ENCODE data around the gene CHST14. TPM values are rescaled to one million over a fixed set of nuclear protein-coding genes. Genes with fewer than 3 reads are reported as not detected.

The CHST14 gene
- polyA plus RNA-seq, 2 of the 4 experiments (the other 2 are of a cell fraction): 8.6 to 11.0 TPM

DNA sequence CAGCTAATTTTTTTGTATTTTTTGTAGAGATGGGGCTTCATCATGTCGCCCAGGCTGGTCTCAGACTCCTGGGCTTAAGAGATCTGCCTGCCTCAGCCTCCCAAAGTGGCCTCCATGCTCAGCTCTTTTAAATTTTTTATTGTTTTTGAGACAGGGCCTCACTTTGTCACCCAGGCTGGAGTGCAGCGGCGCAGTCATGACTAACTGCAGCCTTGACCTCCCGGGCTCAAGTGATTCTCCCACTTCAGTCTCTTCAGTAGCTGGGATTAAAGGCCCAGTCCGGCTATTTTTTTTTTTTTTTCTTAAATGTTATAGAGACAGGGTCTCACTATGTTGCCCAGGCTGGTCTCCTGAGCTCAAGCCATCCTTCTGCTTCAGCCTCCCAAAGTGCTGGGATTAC is 45.1 kb upstream of the CHST14 start (continued):
- no peak for TF ChIP-seq ZNF302 (CRISPR knock-in tag; IDR thresholded peaks at IDR 0.05)

DNA sequence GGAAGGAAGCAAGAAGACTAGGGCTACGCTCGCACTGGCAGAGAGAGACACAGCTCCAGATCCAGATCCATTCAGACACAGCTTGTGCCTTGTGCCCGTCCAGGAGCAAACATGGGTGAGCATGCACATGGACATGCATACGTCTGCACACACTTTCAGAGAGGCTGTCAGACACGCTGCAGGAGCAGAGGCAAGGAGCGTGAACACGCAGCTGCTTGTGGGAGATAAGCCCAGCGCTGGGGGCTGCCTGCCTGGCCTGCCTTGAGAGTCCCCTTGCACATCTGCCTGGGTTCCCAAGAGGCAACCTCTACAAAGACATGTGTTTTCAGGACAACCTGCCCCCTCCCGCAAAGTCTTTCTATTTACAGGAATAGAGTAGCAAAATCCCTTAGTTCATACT is 43.6 kb upstream of the CHST14 start:
- ChIA-PET POLR2A (no interaction called here), CTCF (interaction anchor here (1.0 to 8.4 kb wide), 3 partner anchors 59 to 153 kb away, joined by 3 to 59 read pairs (median 6); partner anchors contain the start of gene INAFM2)
- H3K9me3 ChIP-seq: no peaks in the 10 kb centered on the region
- WGBS (ENCODE audit: missing lambda C conversion rate): 88% methylated on average over 8 of the region's 9 CpGs
- no peak overlapping the region for H3K4me2 ChIP-seq
- no peak for DNase-seq (ENCODE audit: low read depth in 1 of 2, low spot score in 1 of 2)
- H3K4me1 ChIP-seq: no peaks in the 10 kb centered on the region; the same call in 2 of the 3 replicates
- H3K4me3 ChIP-seq: no peak overlapping the region
- FAIRE-seq: no peak
- ATAC-seq: no peak
- TF ChIP-seq RNF2 (IDR thresholded peaks at IDR 0.05; ENCODE audit: borderline replicate concordance, low read depth): no peak
- no peak for TF ChIP-seq FOXS1 (CRISPR knock-in tag; IDR thresholded peaks at IDR 0.05)
- TF ChIP-seq ZNF302 (CRISPR knock-in tag; IDR thresholded peaks at IDR 0.05): no peak
- TF ChIP-seq, protein P1, sequence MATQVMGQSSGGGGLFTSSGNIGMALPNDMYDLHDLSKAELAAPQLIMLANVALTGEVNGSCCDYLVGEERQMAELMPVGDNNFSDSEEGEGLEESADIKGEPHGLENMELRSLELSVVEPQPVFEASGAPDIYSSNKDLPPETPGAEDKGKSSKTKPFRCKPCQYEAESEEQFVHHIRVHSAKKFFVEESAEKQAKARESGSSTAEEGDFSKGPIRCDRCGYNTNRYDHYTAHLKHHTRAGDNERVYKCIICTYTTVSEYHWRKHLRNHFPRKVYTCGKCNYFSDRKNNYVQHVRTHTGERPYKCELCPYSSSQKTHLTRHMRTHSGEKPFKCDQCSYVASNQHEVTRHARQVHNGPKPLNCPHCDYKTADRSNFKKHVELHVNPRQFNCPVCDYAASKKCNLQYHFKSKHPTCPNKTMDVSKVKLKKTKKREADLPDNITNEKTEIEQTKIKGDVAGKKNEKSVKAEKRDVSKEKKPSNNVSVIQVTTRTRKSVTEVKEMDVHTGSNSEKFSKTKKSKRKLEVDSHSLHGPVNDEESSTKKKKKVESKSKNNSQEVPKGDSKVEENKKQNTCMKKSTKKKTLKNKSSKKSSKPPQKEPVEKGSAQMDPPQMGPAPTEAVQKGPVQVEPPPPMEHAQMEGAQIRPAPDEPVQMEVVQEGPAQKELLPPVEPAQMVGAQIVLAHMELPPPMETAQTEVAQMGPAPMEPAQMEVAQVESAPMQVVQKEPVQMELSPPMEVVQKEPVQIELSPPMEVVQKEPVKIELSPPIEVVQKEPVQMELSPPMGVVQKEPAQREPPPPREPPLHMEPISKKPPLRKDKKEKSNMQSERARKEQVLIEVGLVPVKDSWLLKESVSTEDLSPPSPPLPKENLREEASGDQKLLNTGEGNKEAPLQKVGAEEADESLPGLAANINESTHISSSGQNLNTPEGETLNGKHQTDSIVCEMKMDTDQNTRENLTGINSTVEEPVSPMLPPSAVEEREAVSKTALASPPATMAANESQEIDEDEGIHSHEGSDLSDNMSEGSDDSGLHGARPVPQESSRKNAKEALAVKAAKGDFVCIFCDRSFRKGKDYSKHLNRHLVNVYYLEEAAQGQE (IDR thresholded peaks at IDR 0.05): no peak
- TF ChIP-seq RARB (CRISPR knock-in tag; IDR thresholded peaks at IDR 0.05): no peak
- no peak for TF ChIP-seq HEYL (CRISPR knock-in tag; IDR thresholded peaks at IDR 0.05)
- TF ChIP-seq MAZ (IDR thresholded peaks at IDR 0.05; ENCODE audit: borderline replicate concordance, low read depth, low read length): no peak
- no peak for TF ChIP-seq ZC3H11A (IDR thresholded peaks at IDR 0.05)
- no peak for TF ChIP-seq ZFP36 (IDR thresholded peaks at IDR 0.05; ENCODE audit: borderline replicate concordance, partially characterized antibody)
- no peak overlapping the region for H3K27ac ChIP-seq

DNA sequence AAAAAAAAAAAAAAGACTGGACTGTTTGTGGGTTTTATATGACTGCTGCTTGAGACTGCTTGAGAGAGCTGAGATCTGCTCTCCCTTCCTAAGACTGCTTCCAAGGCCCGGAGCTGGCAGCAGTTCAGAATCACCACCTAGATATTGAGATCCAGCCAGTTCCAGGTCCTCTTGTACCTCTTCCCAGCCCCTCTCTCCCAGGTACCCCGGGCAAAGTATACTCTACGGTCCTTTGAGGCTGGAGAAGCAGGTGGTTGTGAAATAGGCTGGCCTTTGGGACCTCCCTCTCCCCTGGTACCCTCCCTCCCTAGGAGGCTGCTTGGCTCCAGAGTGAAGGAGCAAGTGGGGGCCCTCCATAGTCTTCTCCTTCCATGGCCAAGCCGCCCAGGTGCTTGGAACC is 42.6 kb upstream of the CHST14 start:
- no peak for FAIRE-seq

DNA sequence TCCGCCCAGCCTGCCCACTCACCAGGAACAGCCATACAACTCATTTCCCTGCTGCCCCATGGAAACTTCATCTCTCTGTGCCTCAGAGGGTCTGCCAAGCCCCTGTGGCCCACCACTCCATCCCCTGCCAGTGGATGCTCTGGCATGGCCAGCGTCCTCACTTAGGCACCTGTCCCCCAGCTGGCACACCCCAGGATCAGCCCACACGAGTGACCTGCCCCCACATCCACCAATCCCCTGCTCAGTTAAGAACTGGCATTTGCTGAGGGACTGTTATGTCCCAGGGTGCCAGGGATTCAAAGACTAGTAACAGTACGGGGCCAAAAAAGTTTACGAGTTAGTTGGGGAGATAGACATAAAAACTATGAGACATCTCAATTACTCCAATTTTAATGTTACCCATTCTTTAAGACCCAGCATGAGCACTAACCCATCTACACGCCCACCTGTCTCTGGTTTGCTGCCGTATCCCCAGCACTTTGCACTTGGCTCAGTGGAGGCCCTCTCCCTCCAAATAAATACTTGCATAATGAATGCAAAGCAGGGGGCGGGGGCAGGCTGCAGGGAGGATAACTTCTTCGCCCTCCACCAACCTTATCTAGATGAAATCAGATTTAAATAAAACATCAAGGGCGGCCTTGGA is 41.6 kb upstream of the CHST14 start:
- 76% methylated on average over 10 of the region's 10 CpGs for WGBS (ENCODE audit: missing lambda C conversion rate)
- H3K27ac ChIP-seq: no peak overlapping the region
- FAIRE-seq: no peak
- TF ChIP-seq RFX5 (IDR thresholded peaks at IDR 0.05) (no peak), HOXB13 (CRISPR knock-in tag; IDR thresholded peaks at IDR 0.05; ENCODE audit: low read depth) (no peak), POLR2A (IDR thresholded peaks at IDR 0.05; ENCODE audit: low read length) (no peak), SMC3 (IDR thresholded peaks at IDR 0.05) (no peak), RNF2 (IDR thresholded peaks at IDR 0.05; ENCODE audit: borderline replicate concordance, low read depth) (no peak), CBX2 (IDR thresholded peaks at IDR 0.05; ENCODE audit: borderline replicate concordance, low read depth) (no peak), NPAS2 (CRISPR knock-in tag; IDR thresholded peaks at IDR 0.05; ENCODE audit: borderline replicate concordance) (no peak), FOXS1 (CRISPR knock-in tag; IDR thresholded peaks at IDR 0.05) (no peak), POLR2AphosphoS2 (conservative IDR thresholded peaks at IDR 0.05; ENCODE audit: low read length) (no peak)
- TF ChIP-seq, protein P1 (IDR thresholded peaks at IDR 0.05): no peak
- no peaks in the 10 kb centered on the region; the same call in 2 of the 3 replicates for H3K4me1 ChIP-seq
- H3K9me3 ChIP-seq: no peaks in the 10 kb centered on the region
- DNase-seq (ENCODE audit: low read depth in 1 of 2, low spot score in 1 of 2): no peak
- no peak overlapping the region for H3K4me2 ChIP-seq
- ChIA-PET POLR2A (no interaction called here), CTCF (interaction anchor here (0.6 to 1.2 kb wide), 6 partner anchors 16 to 744 kb away, joined by 3 read pairs; partner anchors contain the start of gene ANKRD63)
- ATAC-seq: no peak
- no peak overlapping the region for H3K4me3 ChIP-seq

More for the DNA sequence above, 42.6 kb upstream of the CHST14 start:
- ChIA-PET CTCF (interaction anchor here (1.0 to 1.2 kb wide), 3 partner anchors 17 to 154 kb away, joined by 3 read pairs; no protein-coding TSS in a partner anchor), POLR2A (no interaction called here)
- Histone ChIP-seq H3K4me1 (no peaks in the 10 kb centered on the region; the same call in 2 of the 3 replicates), H3K9me3 (no peaks in the 10 kb centered on the region), H3K4me2 (no peak overlapping the region), H3K27ac (no peak overlapping the region), H3K4me3 (no peak overlapping the region)
- TF ChIP-seq, protein P2, sequence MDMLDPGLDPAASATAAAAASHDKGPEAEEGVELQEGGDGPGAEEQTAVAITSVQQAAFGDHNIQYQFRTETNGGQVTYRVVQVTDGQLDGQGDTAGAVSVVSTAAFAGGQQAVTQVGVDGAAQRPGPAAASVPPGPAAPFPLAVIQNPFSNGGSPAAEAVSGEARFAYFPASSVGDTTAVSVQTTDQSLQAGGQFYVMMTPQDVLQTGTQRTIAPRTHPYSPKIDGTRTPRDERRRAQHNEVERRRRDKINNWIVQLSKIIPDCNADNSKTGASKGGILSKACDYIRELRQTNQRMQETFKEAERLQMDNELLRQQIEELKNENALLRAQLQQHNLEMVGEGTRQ (IDR thresholded peaks at IDR 0.05): no peak
- 73% methylated on average over 4 of the region's 4 CpGs for WGBS (ENCODE audit: missing lambda C conversion rate)
- ATAC-seq (no peak), DNase-seq (ENCODE audit: low read depth in 1 of 2, low spot score in 1 of 2) (no peak)
